ENCODE data around the gene SLC24A4.

The SLC24A4 gene

DNA sequence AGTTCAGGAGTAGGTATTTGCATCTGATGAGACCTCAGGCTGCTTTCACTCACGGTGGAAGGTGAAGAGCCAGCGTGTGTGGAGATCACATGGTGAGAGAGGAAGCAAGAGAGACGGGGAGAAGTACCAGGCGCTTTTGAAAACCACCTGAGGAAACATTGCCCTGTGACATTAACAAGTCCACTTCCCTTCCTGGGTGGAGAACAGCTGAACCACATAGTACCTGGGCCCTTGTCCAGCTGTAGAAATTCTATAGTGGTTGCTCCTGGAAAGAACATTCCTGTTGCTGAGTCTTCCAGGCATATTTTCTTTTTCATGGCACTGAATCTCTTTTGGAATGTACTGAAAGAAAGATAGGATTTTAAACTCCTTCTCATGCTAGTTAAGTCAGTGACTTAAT lies 103.3 kb downstream of the SLC24A4 start:
- no peak overlapping the region for H3K27ac ChIP-seq
- TF ChIP-seq, protein P1, sequence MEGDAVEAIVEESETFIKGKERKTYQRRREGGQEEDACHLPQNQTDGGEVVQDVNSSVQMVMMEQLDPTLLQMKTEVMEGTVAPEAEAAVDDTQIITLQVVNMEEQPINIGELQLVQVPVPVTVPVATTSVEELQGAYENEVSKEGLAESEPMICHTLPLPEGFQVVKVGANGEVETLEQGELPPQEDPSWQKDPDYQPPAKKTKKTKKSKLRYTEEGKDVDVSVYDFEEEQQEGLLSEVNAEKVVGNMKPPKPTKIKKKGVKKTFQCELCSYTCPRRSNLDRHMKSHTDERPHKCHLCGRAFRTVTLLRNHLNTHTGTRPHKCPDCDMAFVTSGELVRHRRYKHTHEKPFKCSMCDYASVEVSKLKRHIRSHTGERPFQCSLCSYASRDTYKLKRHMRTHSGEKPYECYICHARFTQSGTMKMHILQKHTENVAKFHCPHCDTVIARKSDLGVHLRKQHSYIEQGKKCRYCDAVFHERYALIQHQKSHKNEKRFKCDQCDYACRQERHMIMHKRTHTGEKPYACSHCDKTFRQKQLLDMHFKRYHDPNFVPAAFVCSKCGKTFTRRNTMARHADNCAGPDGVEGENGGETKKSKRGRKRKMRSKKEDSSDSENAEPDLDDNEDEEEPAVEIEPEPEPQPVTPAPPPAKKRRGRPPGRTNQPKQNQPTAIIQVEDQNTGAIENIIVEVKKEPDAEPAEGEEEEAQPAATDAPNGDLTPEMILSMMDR (conservative IDR thresholded peaks at IDR 0.05): no peak

GRCh38 chr14:92427096-92427495 lies 104.1 kb downstream of the SLC24A4 start:
- H3K27ac ChIP-seq: no peak overlapping the region
- TF ChIP-seq, protein P1 (conservative IDR thresholded peaks at IDR 0.05): no peak

DNA sequence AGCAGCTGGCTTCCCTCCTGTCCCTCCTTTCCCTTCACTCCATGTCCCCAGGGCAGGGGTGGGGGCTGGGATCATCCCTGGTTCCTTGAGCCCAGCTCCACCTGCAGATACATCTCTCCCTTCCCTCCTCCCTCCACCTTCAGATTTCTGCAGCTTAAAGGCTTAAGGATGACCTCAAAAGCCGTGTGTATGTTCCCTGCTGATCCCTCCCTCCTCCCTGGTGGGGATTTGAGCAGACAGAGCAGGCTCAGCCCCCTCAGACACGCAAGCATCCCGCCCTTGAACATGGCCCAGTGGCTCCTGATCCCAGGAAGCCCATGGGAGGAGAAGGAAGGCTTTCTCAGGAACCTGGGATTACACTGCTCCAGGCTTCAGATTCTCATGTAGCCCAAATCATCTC lies 107.7 kb downstream of the SLC24A4 start:
- TF ChIP-seq, protein P1 (conservative IDR thresholded peaks at IDR 0.05): no peak
- H3K27ac ChIP-seq: no peak overlapping the region

DNA sequence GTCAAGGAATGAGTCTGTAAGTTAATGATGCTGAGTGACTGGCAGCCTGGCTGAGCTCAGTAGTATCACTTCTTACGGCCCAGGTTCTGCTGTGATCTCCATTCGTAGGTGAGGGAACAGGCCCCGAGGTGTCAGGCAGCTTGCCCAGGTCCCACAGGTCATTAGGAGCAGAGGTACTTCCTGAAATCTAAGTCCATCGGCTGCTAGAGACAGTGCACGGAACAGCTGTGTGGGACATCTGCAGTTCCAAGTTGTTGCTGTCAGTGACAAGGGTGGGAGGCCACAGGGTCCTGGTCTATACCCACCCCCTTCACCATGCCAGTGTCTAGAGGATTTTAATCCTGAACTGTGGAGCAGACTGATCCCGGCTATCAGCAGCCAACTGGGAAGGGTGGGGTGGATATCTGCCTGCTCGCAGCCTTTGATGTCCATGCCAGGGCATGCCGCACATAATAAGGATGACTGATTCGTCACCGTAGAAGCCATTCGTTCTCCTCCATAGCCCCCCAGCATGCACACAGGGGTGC lies 108.3 kb downstream of the SLC24A4 start:
- H3K27ac ChIP-seq: no peak overlapping the region
- TF ChIP-seq, protein P1 (conservative IDR thresholded peaks at IDR 0.05): no peak

DNA sequence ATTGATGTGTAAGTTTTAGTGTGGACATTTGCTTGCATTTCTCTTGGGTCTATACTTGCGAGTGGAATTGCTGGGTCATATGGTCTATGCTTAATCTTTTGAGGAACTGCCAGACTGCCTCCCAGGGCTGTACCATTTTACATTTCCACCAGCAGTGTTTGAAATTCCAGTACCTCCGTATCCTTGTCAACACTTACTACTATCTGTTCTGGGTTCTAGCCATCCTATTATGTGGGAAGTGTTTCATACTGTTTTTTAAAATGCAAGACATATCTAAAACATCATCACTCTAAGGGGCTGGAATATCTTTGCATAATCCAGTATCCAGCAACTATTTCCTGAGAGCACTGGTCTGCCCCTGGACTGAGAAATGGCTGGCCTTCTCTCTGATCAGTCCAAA lies 110.4 kb downstream of the SLC24A4 start:
- TF ChIP-seq, protein P1 (conservative IDR thresholded peaks at IDR 0.05): no peak
- no peak overlapping the region for H3K27ac ChIP-seq

GRCh38 chr14:92435154-92435553 lies 112.2 kb downstream of the SLC24A4 start:
- TF ChIP-seq, protein P1 (conservative IDR thresholded peaks at IDR 0.05): no peak
- no peak overlapping the region for H3K27ac ChIP-seq

DNA sequence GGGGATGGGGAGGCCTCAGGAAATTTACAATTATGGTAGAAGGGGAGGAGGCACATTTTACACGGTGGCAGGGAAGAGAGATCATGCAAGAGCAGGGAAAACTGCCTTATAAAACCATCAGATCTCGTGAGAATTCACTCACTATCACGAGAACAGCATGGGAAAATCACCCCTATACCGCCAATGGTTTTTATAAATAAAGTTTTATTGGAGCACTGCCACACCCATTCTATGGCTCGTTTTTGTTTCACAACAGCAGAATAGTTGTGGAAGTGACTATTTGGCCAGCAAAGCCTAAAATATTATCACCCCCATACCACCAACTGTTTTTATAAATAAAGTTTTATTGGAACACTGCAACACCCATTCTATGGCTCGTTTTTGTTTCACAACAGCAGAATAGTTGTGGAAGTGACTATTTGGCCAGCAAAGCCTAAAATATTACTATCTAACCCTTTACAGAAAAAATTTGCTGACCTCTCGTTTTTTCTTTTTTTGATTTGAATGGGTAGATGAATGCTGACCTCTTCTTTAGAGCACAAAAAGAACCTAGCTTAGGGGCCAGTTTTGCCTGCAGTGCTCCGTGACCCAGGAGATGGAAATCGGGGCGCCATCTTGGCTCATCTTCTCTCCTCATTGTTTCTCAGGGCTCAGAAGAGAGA lies 113.3 kb downstream of the SLC24A4 start:
- H3K27ac ChIP-seq: no peak overlapping the region
- TF ChIP-seq, protein P1 (conservative IDR thresholded peaks at IDR 0.05): no peak
